ENCODE data around the gene LKAAEAR1. TPM values are rescaled to one million over a fixed set of nuclear protein-coding genes. Genes with fewer than 3 reads are reported as not detected.

LKAAEAR1 gene
- total and polyA plus RNA-seq, 2 of the 13 experiments (the other 11 are each of a cell fraction or from before 2014, with no cell fraction given): not detected

DNA sequence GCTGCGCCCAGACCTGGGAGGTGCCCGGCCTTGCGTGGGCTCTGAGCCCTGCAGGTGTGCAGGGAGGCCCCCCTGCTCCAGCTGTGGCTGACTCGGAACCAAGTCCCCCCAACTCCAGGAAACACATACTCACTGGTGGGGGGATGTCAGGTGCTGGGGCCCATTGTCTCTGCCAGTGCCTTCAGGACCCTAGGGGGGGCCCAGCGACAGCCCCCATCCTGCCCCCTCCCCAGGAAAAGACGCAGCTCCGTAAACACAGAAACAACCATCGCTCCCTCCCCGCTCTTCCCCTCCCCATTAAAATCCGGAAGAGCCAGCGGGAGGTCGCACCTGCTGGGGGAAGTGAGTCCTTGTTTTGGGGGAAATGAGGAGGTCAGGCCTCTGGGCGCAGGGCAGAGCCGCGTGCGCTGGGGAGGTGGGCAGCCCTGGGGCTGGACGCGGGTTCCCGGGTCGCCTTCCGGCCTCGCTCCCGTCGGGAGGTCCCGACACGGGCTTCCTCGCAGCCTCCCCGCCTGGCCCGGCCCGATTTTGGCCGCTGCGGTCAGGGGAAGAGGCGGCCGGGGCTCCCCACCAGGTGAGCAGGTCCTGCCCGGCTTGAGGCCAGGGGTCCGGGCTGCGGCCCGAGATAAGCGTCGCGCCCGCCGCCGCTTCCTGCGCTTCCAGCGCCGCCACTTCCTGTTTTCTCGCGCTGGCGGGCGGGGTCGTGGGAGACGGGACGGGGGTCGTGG is 42.0 kb downstream of the LKAAEAR1 start (continued):
- peak; percentile 58; the same call in 1 of the 2 replicates for TF ChIP-seq ZNF878 (CRISPR knock-in tag; IDR thresholded peaks at IDR 0.05)
- peak; percentile 76; the same call in 1 of the 2 replicates for TF ChIP-seq MYC (CRISPR knock-in tag; IDR thresholded peaks at IDR 0.05; ENCODE audit: borderline replicate concordance)
- TF ChIP-seq ZNF703 (CRISPR knock-in tag; IDR thresholded peaks at IDR 0.05; ENCODE audit: borderline replicate concordance): peak; percentile 87
- no peak; the same call in 1 of the 2 replicates for TF ChIP-seq HOXA5 (CRISPR knock-in tag; IDR thresholded peaks at IDR 0.05)
- 0 out of 2 replicates have a peak, but pooled peaks have one; percentile 49 for TF ChIP-seq ZNF839 (CRISPR knock-in tag; IDR thresholded peaks at IDR 0.05; ENCODE audit: borderline replicate concordance)
- TF ChIP-seq ZNF160 (CRISPR knock-in tag; IDR thresholded peaks at IDR 0.05): no peak
- no peak for TF ChIP-seq ZNF460 (CRISPR knock-in tag; IDR thresholded peaks at IDR 0.05; ENCODE audit: borderline replicate concordance)
- no peak for TF ChIP-seq RFX3 (CRISPR knock-in tag; IDR thresholded peaks at IDR 0.05)
- peak; percentile 27; the same call in 1 of the 2 replicates for TF ChIP-seq IRF2 (CRISPR knock-in tag; IDR thresholded peaks at IDR 0.05)
- no peak for TF ChIP-seq ZNF530 (CRISPR knock-in tag; IDR thresholded peaks at IDR 0.05; ENCODE audit: low read depth)
- no peak for TF ChIP-seq ZNF850 (CRISPR knock-in tag; conservative IDR thresholded peaks at IDR 0.05)
- TF ChIP-seq CCDC6 (CRISPR knock-in tag; IDR thresholded peaks at IDR 0.05): peak; percentile 46; the same call in 1 of the 2 replicates
- peak; percentile 85; the same call in 1 of the 2 replicates for TF ChIP-seq ZFP41 (CRISPR knock-in tag; IDR thresholded peaks at IDR 0.05; ENCODE audit: borderline replicate concordance)
- TF ChIP-seq, protein P1, sequence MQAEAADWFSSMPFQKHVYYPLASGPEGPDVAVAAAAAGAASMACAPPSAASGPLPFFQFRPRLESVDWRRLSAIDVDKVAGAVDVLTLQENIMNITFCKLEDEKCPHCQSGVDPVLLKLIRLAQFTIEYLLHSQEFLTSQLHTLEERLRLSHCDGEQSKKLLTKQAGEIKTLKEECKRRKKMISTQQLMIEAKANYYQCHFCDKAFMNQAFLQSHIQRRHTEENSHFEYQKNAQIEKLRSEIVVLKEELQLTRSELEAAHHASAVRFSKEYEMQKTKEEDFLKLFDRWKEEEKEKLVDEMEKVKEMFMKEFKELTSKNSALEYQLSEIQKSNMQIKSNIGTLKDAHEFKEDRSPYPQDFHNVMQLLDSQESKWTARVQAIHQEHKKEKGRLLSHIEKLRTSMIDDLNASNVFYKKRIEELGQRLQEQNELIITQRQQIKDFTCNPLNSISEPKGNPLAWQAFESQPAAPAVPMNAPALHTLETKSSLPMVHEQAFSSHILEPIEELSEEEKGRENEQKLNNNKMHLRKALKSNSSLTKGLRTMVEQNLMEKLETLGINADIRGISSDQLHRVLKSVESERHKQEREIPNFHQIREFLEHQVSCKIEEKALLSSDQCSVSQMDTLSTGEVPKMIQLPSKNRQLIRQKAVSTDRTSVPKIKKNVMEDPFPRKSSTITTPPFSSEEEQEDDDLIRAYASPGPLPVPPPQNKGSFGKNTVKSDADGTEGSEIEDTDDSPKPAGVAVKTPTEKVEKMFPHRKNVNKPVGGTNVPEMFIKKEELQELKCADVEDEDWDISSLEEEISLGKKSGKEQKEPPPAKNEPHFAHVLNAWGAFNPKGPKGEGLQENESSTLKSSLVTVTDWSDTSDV (CRISPR knock-in tag; IDR thresholded peaks at IDR 0.05): peak; percentile 54; the same call in 1 of the 2 replicates
- TF ChIP-seq, protein P2, sequence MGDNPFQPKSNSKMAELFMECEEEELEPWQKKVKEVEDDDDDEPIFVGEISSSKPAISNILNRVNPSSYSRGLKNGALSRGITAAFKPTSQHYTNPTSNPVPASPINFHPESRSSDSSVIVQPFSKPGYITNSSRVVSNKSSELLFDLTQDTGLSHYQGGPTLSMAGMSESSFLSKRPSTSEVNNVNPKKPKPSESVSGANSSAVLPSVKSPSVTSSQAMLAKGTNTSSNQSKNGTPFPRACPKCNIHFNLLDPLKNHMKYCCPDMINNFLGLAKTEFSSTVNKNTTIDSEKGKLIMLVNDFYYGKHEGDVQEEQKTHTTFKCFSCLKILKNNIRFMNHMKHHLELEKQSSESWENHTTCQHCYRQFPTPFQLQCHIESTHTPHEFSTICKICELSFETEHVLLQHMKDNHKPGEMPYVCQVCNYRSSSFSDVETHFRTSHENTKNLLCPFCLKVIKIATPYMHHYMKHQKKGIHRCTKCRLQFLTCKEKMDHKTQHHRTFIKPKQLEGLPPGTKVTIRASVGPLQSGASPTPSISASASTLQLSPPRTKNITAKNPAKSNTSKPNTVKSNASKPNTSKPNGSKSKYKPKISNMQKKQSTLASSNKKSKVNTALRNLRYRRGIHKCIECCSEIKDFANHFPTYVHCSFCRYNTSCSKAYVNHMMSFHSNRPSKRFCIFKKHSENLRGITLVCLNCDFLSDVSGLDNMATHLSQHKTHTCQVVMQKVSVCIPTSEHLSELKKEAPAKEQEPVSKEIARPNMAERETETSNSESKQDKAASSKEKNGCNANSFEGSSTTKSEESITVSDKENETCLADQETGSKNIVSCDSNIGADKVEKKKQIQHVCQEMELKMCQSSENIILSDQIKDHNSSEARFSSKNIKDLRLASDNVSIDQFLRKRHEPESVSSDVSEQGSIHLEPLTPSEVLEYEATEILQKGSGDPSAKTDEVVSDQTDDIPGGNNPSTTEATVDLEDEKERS (CRISPR knock-in tag; IDR thresholded peaks at IDR 0.05): peak; percentile 66
- 0 out of 2 replicates have a peak, but pooled peaks have one; percentile 42 for TF ChIP-seq ZNF350 (CRISPR knock-in tag; IDR thresholded peaks at IDR 0.05; ENCODE audit: borderline replicate concordance, low read depth)
- TF ChIP-seq RXRB (CRISPR knock-in tag; IDR thresholded peaks at IDR 0.05; ENCODE audit: borderline replicate concordance): 0 out of 2 replicates have a peak, but pooled peaks have one; percentile 31
- TF ChIP-seq ZNF180 (CRISPR knock-in tag; IDR thresholded peaks at IDR 0.05; ENCODE audit: borderline replicate concordance, low read depth): no peak
- TF ChIP-seq ZNF543 (CRISPR knock-in tag; IDR thresholded peaks at IDR 0.05): peak; percentile 91
- TF ChIP-seq KLF13 (CRISPR knock-in tag; IDR thresholded peaks at IDR 0.05): 0 out of 2 replicates have a peak, but pooled peaks have one; percentile 38
- TF ChIP-seq, protein P3, sequence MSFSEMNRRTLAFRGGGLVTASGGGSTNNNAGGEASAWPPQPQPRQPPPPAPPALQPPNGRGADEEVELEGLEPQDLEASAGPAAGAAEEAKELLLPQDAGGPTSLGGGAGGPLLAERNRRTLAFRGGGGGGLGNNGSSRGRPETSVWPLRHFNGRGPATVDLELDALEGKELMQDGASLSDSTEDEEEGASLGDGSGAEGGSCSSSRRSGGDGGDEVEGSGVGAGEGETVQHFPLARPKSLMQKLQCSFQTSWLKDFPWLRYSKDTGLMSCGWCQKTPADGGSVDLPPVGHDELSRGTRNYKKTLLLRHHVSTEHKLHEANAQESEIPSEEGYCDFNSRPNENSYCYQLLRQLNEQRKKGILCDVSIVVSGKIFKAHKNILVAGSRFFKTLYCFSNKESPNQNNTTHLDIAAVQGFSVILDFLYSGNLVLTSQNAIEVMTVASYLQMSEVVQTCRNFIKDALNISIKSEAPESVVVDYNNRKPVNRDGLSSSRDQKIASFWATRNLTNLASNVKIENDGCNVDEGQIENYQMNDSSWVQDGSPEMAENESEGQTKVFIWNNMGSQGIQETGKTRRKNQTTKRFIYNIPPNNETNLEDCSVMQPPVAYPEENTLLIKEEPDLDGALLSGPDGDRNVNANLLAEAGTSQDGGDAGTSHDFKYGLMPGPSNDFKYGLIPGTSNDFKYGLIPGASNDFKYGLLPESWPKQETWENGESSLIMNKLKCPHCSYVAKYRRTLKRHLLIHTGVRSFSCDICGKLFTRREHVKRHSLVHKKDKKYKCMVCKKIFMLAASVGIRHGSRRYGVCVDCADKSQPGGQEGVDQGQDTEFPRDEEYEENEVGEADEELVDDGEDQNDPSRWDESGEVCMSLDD (CRISPR knock-in tag; IDR thresholded peaks at IDR 0.05; ENCODE audit: borderline replicate concordance): peak; percentile 66; the same call in 1 of the 2 replicates

All from HepG2 (cell line).